HG02973 (cell line): ENCODE measurements around the gene RAF1.
"Not testable (repeated sequence)": the region's sequence is repeated elsewhere in the genome, so short reads cannot be mapped to it uniquely, and the experiment has no call there.

ENCODE experiments used
- ATAC-seq: cut with Tn5 transposase; IDR thresholded peaks from one replicate; pipeline ENCODE4 v1.9.1; 2021; ENCODE audit warnings: moderate library complexity; ENCODE audit not compliant: unreplicated experiment

The RAF1 gene

DNA sequence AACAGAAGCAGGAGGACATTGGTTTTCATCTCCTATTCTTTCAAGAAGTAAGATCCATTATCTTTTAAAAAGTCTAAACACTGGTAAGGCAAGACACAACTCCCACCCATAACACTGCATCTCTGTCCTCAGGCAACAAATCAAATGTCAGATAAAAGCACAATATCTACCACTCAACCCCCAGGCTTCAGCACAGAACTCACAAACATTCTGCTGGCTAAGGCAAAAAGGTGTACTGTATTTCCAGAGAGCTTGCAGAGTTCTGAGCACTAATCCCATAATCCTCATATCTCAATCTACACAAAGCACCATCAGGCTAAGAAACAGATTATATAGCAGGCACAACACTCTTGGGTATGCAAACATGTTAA is 20.9 kb downstream of the RAF1 start:
- ATAC-seq, result no peak

DNA sequence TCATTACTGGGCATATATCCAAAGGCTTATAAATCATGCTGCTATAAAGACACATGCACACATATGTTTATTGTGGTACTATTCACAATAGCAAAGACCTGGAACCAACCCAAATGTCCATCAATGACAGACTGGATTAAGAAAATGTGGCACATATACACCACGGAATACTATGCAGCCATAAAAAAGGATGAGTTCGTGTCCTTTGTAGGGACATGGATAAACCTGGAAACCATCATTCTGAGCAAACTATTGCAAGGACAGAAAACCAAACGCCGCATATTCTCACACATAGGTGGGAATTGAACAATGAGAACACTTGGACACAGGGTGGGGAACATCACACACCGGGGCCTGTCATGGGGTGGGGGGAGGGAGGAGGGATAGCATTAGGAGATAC is 23.1 kb downstream of the RAF1 start:
- ATAC-seq, result not testable (repeated sequence)

DNA sequence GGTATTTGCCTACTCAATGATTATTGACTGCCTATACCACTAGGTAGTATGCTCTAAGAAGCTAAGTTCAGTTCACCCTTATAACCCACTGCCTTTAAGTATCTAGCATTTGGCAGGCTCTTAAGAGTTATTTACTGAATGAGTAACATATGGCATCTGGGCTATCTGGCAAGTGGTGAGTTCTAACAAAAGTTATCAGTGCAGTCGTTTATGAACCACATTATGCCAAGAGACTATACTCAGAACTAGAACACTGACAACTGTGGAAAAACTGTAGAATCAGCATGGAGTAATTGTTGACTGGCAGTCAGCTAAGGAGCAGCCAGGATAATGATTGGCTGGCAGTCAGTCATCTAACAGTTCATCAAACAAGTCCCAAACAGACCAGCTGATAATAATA is 25.8 kb downstream of the RAF1 start:
- no peak for ATAC-seq

DNA sequence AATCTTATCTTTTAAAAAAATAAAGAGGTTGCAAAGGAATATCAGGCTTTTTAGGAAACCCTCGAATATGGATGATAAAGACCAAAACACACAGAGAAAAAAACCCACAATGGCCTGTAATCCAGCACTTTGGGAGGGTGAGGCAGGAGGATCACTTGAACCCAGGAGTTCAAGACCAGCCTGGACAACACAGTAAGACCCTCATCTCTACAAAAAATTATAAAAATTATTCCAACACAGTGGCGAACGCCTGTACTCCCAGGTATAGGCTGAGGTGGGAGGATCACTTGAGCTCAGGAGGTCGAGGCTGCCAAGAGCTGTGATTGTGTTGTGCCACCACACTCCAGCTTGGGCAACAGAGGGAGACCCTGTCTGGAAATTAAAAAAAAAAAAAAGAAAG is 30.8 kb downstream of the RAF1 start:
- ATAC-seq, result no peak

GRCh38 chr3:12632523-12632922 is 31.4 kb downstream of the RAF1 start:
- ATAC-seq, result no peak

- ATAC-seq, result not testable (repeated sequence)
Measured at GRCh38 chr3:12630843-12631242, 33.1 kb downstream of the RAF1 start.

GRCh38 chr3:12630292-12630691 is 33.6 kb downstream of the RAF1 start:
- no peak for ATAC-seq

DNA sequence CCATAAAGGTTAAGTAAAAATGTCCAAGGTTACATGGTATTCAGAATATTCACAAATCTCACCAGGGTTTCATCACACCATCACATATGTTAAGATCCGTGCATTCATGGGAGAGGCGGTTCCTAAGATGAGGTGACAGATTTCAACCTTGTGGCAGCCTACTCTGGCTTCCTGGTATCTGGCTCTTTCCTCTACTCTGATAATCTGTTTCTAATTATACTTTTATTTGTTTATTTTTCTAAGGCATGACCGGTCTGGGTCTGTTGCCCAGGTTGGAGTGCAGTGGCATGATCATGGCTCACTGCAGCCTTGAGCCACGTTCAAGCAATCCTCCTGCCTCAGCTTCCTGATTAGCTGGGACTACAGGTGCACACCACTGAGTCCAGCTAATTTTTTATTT is 34.4 kb downstream of the RAF1 start:
- ATAC-seq, result no peak

DNA sequence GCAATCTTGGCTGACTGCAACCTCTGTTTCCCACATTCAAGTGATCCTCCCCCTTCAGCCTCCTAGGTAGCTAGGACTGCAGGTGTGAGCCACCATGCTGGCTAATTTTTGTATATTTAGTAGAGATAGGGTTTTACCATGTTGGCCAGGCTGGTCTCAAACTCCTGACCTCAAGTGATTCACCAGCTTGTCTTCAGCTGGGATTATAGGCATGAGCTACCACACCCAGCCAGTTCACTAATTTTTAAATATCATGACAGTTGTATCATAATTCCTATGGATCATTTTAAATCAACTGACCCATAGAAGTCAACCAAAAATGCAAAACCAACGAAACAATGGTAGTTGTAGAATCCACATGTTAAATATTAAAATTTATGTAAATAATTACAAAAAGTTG is 35.1 kb downstream of the RAF1 start:
- no peak for ATAC-seq

- ATAC-seq, result no peak
Measured at GRCh38 chr3:12627370-12627769, 36.5 kb downstream of the RAF1 start.

DNA sequence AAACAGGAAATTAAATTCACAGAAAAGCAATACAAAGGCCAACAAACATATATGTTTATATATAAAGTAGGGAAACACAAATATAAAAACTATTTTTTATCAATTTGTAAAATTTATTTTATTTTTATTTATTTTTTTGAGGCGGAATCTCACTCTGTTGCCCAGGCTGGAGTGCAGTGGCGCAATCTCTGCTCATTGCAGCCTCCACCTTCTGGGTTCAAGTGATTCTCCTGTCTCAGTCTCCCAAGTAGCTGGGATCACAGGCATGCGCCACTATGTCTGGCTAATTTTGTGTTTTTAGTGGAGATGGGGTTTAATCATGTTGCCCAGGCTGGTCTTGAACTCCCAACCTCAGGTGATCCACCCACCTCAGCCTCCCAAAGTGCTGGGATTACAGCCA is 39.0 kb downstream of the RAF1 start:
- ATAC-seq, result not testable (repeated sequence)

GRCh38 chr3:12624056-12624455 is 39.9 kb downstream of the RAF1 start:
- ATAC-seq, result no peak

GRCh38 chr3:12622335-12622734 is 41.6 kb downstream of the RAF1 start:
- ATAC-seq, result no peak

DNA sequence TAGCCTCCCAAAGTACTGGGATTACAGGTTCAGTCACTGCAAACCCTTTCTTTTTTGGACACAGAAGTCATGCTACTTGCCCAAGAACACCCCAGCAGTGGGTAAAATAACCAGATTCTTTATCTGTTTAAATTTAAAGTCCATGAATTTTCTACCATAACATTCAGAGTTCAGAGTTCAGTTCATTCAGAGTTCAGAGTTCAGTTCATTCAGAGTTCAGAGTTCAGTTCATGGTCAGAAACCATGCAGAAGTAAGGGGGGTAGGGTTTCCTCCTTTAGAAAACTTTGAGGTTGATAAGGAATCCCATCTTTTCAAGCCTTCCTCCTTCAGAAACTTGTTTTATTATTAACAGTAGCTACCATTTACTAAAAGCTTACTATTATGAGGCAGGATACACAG is 43.2 kb downstream of the RAF1 start:
- ATAC-seq, result no peak

DNA sequence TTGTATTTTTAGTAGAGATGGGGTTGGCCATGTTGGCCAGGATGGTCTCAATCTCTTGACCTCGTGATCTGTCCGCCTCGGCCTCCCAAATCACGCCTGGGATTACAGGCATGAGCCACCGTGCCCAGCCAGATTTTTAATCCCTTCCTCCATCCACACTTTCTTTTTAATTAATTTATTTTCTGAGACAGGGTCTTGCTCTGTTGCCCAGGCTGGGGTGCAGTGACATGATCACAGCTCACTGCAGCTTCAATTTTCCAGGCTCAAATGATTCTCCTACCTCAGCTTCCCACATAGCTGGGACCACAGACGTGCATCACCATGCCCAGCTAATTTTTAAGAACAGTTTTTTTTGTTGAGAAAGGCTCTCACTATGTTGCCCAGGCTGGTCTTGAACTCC is 43.6 kb downstream of the RAF1 start:
- no peak for ATAC-seq

DNA sequence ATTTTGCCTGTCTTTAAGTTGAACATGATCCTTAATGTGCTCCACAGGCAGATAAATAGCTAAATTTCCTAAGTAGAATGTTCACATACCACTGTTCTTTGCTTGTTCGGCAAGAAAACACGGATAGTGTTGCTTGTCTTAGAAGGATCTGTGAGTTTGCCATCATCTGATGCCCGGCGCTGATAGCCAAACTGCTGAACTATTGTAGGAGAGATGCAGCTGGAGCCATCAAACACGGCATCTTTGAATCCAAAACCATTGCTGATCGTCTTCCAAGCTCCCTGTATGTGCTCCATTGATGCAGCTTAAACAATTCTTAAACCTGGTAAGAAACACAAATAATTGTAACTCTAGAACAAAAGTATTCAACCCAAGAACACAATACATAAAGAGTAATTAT is 45.5 kb downstream of the RAF1 start:
- no peak for ATAC-seq

DNA sequence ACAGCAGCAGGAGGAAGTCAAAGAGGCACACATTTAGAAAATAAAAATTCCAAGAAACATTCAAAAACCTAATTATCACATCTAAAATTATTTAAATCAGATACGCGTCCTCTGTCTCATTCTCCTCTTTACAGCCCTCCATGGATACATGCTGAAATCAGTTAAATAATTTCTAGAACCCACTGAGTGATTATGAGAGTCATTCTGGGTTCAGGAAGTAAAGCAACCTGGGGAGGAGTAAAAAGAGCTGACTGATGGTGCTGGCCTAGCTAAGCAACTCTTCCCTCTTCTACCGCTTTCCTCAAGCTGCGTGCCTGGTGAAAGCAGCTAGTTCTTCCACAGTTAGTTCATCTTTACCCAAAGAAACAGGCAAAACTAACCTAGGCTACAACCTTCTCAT is 48.7 kb downstream of the RAF1 start:
- ATAC-seq, result no peak

- ATAC-seq, result no peak
Measured at GRCh38 chr3:12613250-12613649, 50.7 kb downstream of the RAF1 start.

DNA sequence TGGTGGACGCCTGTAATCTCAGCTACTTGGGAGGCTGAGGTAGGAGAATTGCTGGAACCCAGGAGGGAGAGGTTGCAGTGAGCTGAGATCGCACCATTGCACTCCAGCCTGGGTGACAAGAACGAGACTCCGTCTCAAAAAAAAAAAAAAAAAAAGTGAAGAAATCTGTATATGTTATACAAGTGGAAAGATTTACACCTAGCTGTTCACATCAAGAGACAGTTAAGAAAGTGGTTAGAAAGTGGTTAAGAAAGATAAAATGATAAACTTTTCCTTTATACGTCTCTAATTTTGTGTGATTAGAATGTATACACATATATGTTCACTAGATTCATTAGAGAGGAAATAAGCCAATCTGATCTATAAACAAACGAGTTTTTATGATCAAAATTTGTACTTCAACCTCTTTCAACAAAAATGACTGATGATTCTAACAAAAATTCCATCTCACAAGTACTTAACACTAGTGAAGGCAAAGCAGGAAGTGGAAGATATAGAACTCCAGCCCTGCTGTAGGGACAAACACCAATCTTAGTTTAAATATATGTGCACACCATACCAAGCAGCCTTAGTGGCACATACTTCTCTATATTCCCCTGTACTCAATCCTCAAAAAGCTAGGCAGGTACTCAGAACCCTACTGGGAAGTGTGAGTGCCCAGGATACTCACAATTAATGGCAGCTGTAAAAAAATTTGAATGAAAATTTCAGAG is 51.2 kb downstream of the RAF1 start:
- ATAC-seq, result no peak

- no peak for ATAC-seq
Measured at GRCh38 chr3:12611117-12611516, 52.8 kb downstream of the RAF1 start.

DNA sequence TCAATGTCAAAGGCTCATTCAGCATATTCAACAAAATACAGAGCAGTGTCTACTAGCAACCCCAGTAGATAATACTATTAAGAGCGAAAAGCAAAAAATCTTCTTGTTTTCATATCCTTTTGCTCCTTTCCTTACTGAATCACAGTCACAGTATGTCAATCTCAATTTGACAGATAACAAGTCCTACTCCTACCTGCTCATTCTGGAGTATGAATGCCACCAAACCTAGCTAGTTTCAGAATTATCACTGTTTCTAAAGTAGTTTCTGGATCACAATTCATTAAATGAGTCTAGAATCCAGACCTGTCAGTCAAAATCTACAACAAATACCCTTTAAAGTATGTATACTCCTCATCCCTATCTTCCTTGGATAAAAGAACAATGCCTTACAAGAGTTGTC is 55.5 kb downstream of the RAF1 start:
- ATAC-seq, result no peak

DNA sequence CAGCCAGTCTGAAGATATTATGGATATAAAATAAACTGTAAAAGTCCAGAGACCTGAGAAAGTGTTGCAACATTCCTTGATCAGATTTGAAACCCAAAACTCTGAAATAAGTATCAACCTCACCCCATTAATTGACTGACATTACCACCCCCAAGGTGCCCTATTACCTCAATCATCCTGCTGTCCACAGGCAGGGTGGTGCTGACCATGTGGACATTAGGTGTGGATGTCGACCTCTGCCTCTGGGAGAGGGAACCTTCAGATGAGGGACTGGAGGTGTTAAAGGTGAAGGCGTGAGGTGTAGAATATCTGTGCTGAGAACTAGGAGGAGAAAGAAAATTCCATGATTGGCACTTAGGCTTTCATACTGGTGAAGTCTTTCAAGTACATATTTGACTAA is 59.9 kb downstream of the RAF1 start:
- ATAC-seq, result no peak

GRCh38 chr3:12601072-12601471 is 62.8 kb downstream of the RAF1 start:
- no peak for ATAC-seq
